Nephron progenitor cell (in vitro differentiated cells): Measurements from ENCODE around the gene CDC73.

ENCODE experiments used
- DNase-seq: peaks from one replicate; pipeline ENCODE4 v3.0.0; 2021
- H3K27ac Mint-ChIP-seq: 2 replicates; pipeline ENCODE4 v1.8.0; 2021; ENCODE audit warnings: mild to moderate bottlenecking, moderate library complexity, mixed read lengths
- H3K27me3 Mint-ChIP-seq: 2 replicates; pipeline ENCODE4 v1.8.0; 2021; ENCODE audit warnings: mild to moderate bottlenecking, low read depth, mixed read lengths; ENCODE audit not compliant: poor library complexity
- H3K36me3 Mint-ChIP-seq: 2 replicates; pipeline ENCODE4 v1.8.0; 2021; ENCODE audit warnings: low read depth, mixed read lengths
- H3K4me1 Mint-ChIP-seq: 2 replicates; pipeline ENCODE4 v1.8.0; 2021; ENCODE audit warnings: mixed read lengths
- H3K4me3 Mint-ChIP-seq: 2 replicates; pipeline ENCODE4 v1.8.0; 2021; ENCODE audit warnings: mild to moderate bottlenecking, moderate library complexity, mixed read lengths
- H3K9me3 Mint-ChIP-seq: 2 replicates; pipeline ENCODE4 v1.8.0; 2021; ENCODE audit warnings: mild to moderate bottlenecking, moderate library complexity, mixed read lengths
- CTCF ChIP-seq: fragments of 200-600 bp; sonication (generic); IDR thresholded peaks from 2 replicates; pipeline ENCODE4 v1.5.0; 2021; ENCODE audit warnings: antibody characterized with exemption

The CDC73 gene

DNA sequence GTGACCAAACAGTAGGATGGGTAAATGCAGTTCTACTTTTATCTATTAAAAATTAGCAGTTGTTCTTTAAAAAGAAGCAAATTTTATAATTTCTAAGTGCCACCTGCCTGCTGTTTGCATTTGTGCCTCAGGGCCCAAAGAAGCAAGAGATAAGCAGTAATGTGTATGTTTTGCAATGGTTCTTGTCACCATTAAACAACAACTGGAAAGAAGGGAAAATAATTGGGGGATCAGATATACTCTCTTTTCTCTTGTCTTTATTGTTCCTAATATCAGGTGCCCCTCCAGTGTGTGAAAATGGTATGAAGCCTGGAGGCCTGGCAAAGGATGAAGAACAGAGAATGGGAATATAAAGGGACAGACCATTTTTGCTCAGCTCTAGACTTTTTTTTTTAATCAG, 55.0 kb downstream of the CDC73 start:
- Mint-ChIP-seq H3K4me3 (no peak overlapping the region), H3K27me3 (no peaks in the 10 kb centered on the region), H3K9me3 (no peaks in the 10 kb centered on the region), H3K36me3 (peaks cover 47% of the 10 kb centered on the region), H3K27ac (no peak overlapping the region), H3K4me1 (peaks cover 18% of the 10 kb centered on the region)
- no peak for TF ChIP-seq CTCF
- DNase-seq, result no peak

DNA sequence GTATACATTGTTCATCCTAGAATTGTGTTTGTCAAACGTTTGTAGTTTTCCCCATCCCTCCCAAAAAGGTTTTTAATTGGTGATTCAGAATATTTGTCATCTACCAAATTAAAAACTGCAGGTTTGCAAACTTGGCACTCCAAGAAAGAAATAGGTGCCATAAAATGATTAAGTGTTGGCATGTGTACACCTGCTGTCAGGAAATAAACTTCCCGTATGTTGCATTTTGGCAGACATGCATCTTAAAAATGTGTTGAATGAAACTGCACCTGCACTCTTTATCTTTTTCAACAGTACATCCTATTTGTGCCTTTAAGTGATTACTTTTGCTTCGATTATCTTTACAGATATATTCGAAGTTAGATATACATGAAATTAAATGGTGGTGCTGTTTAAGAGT, 57.3 kb downstream of the CDC73 start:
- Mint-ChIP-seq H3K27me3 (no peaks in the 10 kb centered on the region), H3K4me1 (peaks cover 18% of the 10 kb centered on the region), H3K36me3 (peaks cover 31% of the 10 kb centered on the region), H3K9me3 (no peaks in the 10 kb centered on the region), H3K27ac (no peak overlapping the region), H3K4me3 (no peak overlapping the region)
- TF ChIP-seq CTCF, result no peak
- DNase-seq, result no peak

DNA sequence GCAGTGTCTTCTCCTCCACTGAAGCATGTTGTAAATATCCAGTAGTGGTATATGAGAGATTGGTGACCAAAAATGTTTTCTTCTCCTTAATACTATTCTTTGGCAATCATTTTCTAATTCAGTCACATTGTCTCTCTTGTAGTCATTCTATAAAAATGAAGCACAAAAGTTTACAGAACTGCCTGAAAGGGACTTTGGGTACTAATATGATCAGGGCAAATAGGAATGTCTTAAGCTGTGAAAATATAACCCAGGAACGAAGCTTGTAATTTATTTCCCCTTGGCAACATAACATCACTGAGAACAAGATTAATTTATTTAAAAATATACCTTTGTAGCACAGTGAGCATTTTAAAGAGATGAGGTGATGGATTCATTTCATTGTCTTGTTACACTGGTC, 59.7 kb downstream of the CDC73 start:
- Mint-ChIP-seq H3K36me3 (peaks cover 10% of the 10 kb centered on the region), H3K4me1 (peaks cover 30% of the 10 kb centered on the region), H3K9me3 (no peaks in the 10 kb centered on the region), H3K27me3 (no peaks in the 10 kb centered on the region), H3K27ac (peak overlapping the region; percentile 52), H3K4me3 (no peak overlapping the region)
- TF ChIP-seq CTCF, result no peak
- DNase-seq, result no peak

- Mint-ChIP-seq H3K4me3 (no peak overlapping the region), H3K36me3 (peaks cover 6% of the 10 kb centered on the region), H3K27ac (no peak overlapping the region), H3K27me3 (no peaks in the 10 kb centered on the region), H3K4me1 (peaks cover 34% of the 10 kb centered on the region), H3K9me3 (no peaks in the 10 kb centered on the region)
- no peak for DNase-seq
- TF ChIP-seq CTCF, result no peak
Observed at GRCh38 chr1:193181985-193182384, 60.2 kb downstream of the CDC73 start.

DNA sequence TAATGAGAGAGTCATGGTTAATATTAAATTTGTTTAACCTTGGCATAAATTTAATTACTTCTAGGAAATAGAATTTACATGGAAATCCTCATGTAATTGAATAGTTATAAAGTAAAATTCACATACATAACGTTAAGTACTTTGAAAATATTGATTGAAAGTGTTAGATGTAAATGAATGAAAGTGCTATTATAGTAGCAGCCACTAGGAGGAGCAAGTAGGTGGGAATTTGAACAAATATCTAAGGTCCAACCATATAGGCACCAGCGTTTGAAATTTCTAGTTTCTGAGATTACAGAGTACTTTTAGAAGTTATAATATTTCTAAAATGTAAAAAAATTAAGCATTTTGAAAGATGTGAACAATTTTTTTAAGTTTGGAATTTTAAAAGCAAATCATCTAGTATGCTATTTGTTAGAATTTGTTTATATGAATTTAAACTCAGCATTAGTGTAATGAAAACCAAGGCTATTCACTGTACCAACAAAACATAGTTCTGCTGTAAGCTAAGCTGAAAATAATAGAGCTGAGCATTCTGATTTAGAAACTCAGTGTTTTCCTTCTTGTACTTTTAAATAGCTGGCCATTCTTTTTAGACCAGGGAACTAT, 61.3 kb downstream of the CDC73 start:
- DNase-seq, result peak; percentile 16
- peak; percentile 86 for TF ChIP-seq CTCF
- Mint-ChIP-seq H3K4me1 (peaks cover 40% of the 10 kb centered on the region), H3K27me3 (no peaks in the 10 kb centered on the region), H3K36me3 (no peaks in the 10 kb centered on the region), H3K4me3 (no peak overlapping the region), H3K27ac (no peak overlapping the region), H3K9me3 (no peaks in the 10 kb centered on the region)

DNA sequence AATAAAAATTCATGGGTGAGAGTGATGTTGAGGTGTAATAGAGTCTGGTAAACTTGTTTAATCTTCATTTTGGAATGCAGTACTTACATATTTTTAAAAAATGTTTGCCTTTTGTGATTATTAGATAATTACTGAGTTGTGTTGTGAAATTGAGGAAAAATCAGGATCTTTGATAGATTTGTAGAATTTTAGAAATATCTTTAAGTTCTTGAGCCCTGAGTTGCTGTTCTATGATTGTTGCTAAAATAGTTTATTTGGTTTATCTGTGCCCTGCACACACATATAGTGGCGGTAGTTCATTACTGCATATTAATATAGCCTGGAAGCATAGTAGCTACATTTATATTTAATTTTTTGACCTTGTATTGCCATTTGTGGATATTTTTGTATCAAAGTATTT, 62.9 kb downstream of the CDC73 start:
- Mint-ChIP-seq H3K27ac (no peak overlapping the region), H3K36me3 (peaks cover 3% of the 10 kb centered on the region)

More for the DNA sequence above, 62.9 kb downstream of the CDC73 start:
- H3K27me3 Mint-ChIP-seq, result no peaks in the 10 kb centered on the region
- TF ChIP-seq CTCF, result no peak
- no peaks in the 10 kb centered on the region for H3K9me3 Mint-ChIP-seq
- peak overlapping the region; percentile 39 for H3K4me3 Mint-ChIP-seq
- no peak for DNase-seq
- H3K4me1 Mint-ChIP-seq, result peaks cover 40% of the 10 kb centered on the region
